Stimulated activated CD8-positive, alpha-beta memory T cell treated with anti-CD3 and anti-CD28 coated beads, Interleukin-4, amount 100 ng/mL, for 48 hours (primary cell): Measurements from ENCODE around the gene ADAMTS6.
"Not testable (repeated sequence)": the region's sequence is repeated elsewhere in the genome, so short reads cannot be mapped to it uniquely, and the experiment has no call there.

Source experiments
- DNase-seq: peaks from one replicate; pipeline ENCODE4 v3.0.0-alpha.2; 2020

The ADAMTS6 gene

GRCh38 chr5:65359569-65359968 lies 122.2 kb downstream of the ADAMTS6 start:
- no peak for DNase-seq

- no peak for DNase-seq
Measured at GRCh38 chr5:65356274-65356673, 125.4 kb downstream of the ADAMTS6 start.

- DNase-seq: no peak
Measured at GRCh38 chr5:65355301-65355700, 126.4 kb downstream of the ADAMTS6 start.

- DNase-seq: no peak
Measured at GRCh38 chr5:65341835-65342234, 139.9 kb downstream of the ADAMTS6 start.

- DNase-seq: no peak
Measured at GRCh38 chr5:65338606-65339151, 143.0 kb downstream of the ADAMTS6 start.

GRCh38 chr5:65334077-65334476 lies 147.6 kb downstream of the ADAMTS6 start:
- no peak for DNase-seq

- no peak for DNase-seq
Measured at GRCh38 chr5:65332591-65332990, 149.1 kb downstream of the ADAMTS6 start.

GRCh38 chr5:65329266-65329665 lies 152.5 kb downstream of the ADAMTS6 start:
- no peak for DNase-seq

DNA sequence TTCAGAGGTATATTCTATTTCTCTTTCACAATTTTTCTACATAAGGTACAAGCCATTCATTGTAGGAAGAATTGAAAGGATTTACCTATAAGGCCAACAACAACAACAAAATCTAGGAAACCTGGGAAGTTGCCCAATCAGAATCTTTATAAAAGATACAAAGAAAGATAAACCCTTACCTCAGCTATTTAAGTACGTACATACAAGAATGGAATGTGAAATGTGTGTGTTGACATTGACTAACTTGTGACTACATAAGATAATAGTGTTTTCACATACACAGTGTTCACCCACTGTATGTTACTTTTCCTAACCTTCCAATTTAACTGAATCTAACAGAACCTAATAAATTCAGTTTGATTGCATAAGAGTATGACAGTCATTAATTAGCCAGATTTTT lies 154.1 kb downstream of the ADAMTS6 start:
- no peak for DNase-seq

DNA sequence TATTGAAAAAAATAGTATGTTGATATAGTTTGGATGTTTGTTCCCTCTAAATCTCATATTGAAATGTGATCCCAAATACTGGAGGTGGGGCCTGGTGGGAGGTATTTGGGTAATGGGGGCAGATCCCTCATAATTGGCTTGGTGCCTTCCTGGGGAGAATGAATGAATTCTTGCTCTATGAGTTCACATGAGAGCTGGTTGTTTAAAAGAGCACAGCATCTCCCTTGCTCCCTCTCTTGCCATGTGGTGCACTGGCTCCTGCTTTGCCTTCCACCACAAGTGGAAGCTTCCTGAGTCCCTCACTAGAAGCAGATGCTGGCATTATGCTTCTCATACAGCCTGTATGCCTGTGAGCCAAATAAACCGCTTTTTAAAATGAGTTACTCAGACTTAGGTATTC lies 154.8 kb downstream of the ADAMTS6 start:
- no peak for DNase-seq

DNA sequence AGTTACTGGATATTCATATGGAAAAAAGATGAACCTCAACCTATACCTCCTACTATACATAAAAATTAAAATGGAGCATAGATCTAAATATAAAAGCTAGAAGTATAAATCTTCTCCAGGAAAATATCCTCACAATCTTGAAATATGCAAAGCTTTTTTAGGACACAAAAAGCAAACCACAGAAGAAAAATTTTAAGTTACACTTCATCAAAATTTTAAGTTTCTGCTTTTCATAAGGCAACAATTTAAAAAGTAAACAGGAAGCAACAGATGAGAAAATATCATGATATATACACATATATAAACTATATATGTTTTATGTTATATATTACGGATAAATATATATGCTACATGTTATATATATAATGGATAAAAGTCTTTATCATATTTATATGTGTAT lies 157.5 kb downstream of the ADAMTS6 start:
- no peak for DNase-seq

GRCh38 chr5:65320704-65321103 lies 161.0 kb downstream of the ADAMTS6 start:
- DNase-seq: not testable (repeated sequence)

GRCh38 chr5:65320250-65320649 lies 161.5 kb downstream of the ADAMTS6 start:
- no peak for DNase-seq

- no peak for DNase-seq
Measured at GRCh38 chr5:65307931-65308330, 173.8 kb downstream of the ADAMTS6 start.

DNA sequence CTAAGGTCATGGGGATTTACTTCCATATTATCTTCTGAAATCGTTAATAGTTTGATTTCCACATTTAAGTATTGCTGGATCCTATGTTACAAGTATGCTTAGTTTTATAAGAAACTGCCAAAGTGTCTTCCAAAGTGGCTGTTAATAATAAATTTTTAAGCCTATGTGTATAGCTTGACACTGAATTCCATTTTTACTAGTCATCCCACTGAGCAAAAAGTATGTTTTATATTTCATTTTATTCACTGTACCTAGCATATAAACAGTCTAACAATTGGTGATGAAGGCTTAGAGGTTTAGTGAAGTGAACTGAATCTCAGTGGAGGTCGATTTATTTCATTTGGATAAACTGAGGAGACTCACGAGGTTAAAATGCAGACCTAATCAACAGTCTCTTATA lies 174.6 kb downstream of the ADAMTS6 start:
- no peak for DNase-seq

GRCh38 chr5:65305913-65306312 lies 175.8 kb downstream of the ADAMTS6 start:
- DNase-seq: no peak

DNA sequence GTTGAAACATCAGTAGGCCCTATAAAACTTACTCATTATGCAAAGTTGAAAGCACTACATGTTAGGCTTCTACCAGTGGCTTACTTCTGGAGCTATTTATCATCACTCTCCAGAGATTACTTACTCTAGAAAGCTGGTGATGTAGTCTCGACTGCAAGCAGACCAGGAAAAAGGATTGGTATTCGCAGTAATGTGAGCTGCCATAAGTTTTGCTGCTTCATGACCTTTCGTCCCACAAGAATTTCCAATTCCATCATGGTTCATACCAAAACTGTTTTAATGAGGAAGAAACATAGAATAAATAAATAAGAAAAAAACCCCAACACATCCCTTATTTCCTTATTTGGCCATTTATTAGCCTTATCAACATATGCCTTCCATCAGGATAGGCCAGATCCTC lies 181.9 kb downstream of the ADAMTS6 start:
- no peak for DNase-seq

- DNase-seq: no peak
Measured at GRCh38 chr5:65296067-65296466, 185.7 kb downstream of the ADAMTS6 start.

- no peak for DNase-seq
Measured at GRCh38 chr5:65292196-65292595, 189.5 kb downstream of the ADAMTS6 start.

GRCh38 chr5:65290677-65291076 lies 191.0 kb downstream of the ADAMTS6 start:
- DNase-seq: no peak

GRCh38 chr5:65288657-65289056 lies 193.1 kb downstream of the ADAMTS6 start:
- no peak for DNase-seq

DNA sequence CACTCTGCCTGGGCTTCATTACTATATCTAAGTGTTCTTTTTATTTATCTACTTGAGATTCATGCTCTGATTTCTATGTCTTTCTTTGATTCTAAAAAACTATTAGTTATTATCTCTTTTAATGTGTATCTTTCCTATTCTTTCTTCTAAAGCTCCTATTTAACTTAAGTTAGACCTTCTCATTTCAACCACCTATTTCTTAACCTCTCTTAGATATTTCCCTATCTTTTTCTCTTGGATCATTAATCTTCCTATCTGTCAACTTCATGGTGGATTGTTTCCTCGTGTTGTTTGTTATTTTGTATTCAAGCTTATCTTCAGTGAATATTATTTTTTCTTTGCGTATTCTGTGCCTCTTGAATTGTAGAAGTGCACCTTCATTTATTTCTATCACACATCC lies 202.1 kb downstream of the ADAMTS6 start:
- DNase-seq: no peak

GRCh38 chr5:65276178-65276890 lies 205.4 kb downstream of the ADAMTS6 start:
- DNase-seq: no peak

GRCh38 chr5:65271906-65272305 lies 209.8 kb downstream of the ADAMTS6 start:
- no peak for DNase-seq

- no peak for DNase-seq
Measured at GRCh38 chr5:65268525-65268924, 213.2 kb downstream of the ADAMTS6 start.
